Amygdala (tissue), 56 donors: ENCODE data around the gene SSTR4.

ENCODE experiments used
- DNase-seq, 56 donors: peaks; one replicate each; lab custom pipeline; 2025; lab: John Stamatoyannopoulos, UW

SSTR4 gene

GRCh38 chr20:23017516-23017915, 17.6 kb upstream of the SSTR4 start:
- no peak for DNase-seq

DNA sequence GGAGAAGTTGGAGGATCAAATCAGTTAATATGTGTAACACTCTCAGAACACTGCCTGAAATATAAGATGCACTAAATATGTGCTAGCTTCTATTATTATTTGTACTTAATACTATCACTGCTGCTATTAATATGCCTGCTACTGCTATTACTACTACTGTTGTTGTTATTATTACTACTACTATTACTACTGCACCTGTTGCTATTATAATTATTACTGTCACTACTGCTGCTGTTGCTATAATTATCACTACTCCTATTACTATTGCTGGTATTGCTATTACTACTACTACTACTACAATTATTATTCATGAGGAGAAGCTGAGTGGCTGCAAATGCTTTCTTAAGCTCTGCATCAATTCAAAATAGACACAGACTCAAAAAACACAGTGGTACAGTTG, 16.7 kb upstream of the SSTR4 start:
- no peak for DNase-seq

DNA sequence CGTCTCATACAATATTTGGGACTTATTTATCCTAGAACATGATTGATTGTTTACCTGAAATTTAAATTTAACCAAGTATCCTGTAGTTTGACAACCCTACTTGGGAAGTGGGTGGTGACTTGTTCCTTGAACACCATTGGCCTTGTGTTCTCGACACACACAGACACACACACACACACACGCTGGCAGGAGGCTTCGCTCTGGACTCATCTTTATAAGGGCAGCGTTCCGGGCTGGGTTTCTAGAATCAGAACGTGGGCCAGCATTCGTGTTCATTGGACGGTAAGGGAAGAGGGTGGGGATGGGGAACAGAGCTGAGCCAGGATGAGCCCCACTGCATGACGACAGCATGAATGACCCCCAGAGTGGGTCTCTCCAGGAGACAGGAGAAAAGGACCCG, 16.2 kb upstream of the SSTR4 start:
- no peak for DNase-seq

- peak in 35 of 56 donors; percentile 4 to 74 (median 36) for DNase-seq
These were observed 15.7 kb upstream of the SSTR4 start for GRCh38 chr20:23019403-23019802.

GRCh38 chr20:23020230-23021018, 14.7 kb upstream of the SSTR4 start:
- no peak for DNase-seq

DNA sequence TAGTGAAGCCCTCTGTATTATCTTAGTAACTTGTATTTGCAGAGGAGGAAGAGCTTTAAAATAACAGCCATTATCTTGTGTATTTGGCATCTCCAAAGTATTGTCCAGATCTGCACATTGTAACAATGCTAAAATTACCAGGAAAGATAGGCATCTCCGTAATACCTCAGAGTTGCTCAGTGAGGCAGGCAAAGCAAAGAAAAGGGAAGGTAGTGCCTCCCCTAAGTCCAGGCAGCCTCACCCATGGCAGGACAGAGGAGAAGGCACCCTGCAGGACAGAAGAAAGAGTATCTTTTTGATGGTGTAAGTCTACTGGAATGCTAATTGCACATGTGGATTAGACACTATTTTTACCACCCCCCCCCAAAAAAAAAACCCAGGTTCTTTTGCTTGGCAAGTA, 13.6 kb upstream of the SSTR4 start:
- DNase-seq: no peak

DNA sequence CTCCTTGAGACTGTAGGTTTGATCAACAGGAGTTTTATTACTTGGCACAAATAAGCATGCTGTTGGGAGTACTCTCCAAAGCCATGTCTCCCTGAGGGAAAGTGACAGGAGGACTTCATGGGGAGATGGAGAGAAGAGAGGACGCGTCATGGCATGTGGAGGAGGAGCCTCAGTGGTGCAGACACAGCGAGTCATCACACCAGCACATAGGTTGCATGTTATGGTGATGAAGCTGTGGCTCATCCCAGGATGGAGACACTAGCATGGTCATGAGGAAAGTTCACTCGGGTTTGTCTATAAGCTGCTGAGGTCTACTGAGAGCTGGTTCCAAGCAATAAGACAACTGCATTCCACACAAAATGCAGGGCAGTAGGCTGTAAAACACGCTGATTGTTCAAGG, 13.2 kb upstream of the SSTR4 start:
- no peak for DNase-seq

- no peak for DNase-seq
These were observed 12.3 kb upstream of the SSTR4 start for GRCh38 chr20:23022849-23023248.

- no peak for DNase-seq
These were observed 11.4 kb upstream of the SSTR4 start for GRCh38 chr20:23023621-23024177.

- no peak for DNase-seq
These were observed 10.4 kb upstream of the SSTR4 start for GRCh38 chr20:23024701-23025100.

- peak in 1 of 56 donors; percentile 9 for DNase-seq
These were observed 9.6 kb upstream of the SSTR4 start for GRCh38 chr20:23025503-23025902.

- DNase-seq: peak in 2 of 56 donors; percentile 16 to 18
These were observed 7.4 kb upstream of the SSTR4 start for GRCh38 chr20:23027721-23028120.

DNA sequence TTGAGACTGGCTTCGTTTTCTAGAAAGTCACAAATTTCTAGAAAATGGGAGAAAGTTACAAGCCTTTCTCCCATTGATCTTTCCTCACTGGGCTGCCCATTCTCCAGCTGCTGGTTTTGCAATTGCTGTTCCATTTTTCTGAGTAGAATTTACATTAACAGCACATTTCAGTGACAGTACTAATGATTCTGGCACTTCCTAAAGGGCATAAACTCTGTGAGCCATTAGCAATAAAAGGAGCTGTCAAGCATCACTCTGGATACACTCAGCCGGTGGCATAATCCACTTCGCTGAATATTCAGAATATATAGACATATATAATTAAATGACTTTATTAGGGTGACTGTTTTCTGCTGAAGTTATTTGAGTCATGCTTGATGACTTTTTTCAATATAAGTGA, 6.7 kb upstream of the SSTR4 start:
- DNase-seq: no peak

DNA sequence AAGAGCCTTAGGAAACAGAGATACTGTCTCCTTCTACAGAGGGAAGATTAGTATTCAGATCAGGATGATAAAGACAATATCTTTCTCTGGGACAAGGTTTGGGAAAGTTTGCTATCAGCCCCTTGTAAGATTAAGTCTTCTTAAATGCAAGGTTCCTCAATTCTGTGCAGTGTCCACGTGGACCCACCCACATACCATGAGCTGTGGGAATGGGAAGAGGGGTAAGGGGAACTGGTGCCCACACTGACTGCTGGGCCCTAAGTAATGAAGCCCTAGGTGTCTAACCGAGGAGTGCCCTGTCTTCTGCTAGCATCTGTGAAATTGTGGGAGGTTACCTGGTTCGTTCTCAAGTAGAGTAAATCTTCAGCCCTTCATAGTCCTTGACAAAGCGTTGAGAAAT, 5.8 kb upstream of the SSTR4 start:
- peak in 5 of 56 donors; percentile 11 to 51 (median 13) for DNase-seq

DNA sequence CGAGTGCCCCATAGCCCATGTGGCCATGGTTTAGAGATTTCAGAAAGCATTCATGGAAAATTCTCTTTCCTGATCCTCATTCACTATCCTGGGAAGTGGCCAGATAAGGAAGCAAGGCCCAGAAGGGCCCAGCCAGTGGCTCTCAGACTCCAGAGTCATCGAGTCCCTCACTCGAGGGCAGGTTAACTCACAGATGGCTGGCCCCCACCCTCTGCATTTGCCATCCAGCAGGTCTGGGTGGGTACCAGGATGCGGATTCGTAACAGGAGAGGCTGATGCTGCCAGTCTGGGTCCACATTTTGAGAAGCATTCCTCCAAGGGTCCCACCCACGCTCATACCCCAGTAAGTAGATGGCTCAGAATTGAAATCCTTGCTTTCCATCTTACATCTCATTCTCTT, 3.8 kb upstream of the SSTR4 start:
- DNase-seq: no peak

- DNase-seq: no peak
These were observed 2.9 kb upstream of the SSTR4 start for GRCh38 chr20:23032056-23032749.

DNA sequence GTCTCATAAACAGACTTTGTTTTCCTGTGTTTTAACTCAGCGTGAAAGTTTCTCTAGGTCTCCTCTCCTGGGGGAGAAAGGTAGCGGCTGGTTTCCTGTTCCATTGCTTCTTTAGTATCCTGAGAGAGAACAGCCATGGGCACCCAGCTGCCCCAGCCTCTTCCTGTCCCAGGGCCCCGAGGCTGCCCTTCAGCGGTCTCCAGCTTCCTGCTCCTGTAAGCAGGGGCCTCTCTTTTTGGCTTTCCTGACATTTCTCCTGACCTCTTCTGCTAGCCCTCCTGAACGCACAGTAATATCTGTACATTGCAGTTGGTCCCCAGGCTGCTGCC, 2.4 kb upstream of the SSTR4 start:
- DNase-seq: no peak

- no peak for DNase-seq
These were observed 1.2 kb upstream of the SSTR4 start for GRCh38 chr20:23033918-23034317.

DNA sequence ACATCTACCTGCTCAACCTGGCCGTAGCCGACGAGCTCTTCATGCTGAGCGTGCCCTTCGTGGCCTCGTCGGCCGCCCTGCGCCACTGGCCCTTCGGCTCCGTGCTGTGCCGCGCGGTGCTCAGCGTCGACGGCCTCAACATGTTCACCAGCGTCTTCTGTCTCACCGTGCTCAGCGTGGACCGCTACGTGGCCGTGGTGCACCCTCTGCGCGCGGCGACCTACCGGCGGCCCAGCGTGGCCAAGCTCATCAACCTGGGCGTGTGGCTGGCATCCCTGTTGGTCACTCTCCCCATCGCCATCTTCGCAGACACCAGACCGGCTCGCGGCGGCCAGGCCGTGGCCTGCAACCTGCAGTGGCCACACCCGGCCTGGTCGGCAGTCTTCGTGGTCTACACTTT, 619 bp downstream of the SSTR4 start:
- DNase-seq: no peak

GRCh38 chr20:23036371-23036770, 1.3 kb downstream of the SSTR4 start:
- DNase-seq: no peak

DNA sequence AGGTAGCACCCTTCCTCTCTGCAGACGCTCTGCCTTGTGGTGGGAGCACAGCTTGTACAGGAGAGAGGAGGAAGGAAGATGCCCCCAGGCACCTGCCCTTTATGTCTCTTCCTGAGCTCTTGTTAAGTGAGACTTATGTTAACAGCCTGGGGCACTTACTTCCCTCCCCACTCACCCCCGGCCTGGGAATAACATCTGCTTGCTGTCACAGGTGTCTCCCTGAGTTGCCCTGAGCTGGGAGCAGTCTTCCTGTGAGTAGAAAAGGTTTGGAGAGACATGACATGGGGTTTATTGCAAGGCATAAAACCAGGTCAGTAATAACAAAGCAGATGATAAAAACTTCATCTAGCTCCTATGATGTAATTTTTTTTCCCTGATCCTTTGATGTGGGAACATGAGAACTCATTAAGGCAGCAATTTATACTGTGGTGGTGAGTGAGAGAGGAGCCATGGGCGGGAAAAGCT, 1.9 kb downstream of the SSTR4 start:
- no peak for DNase-seq
